GM18517 (cell line): Measurements from ENCODE around the gene RAPH1.

Source experiments
- ATAC-seq: cut with Tn5 transposase; IDR thresholded peaks from one replicate; pipeline ENCODE4 v1.9.1; 2021; ENCODE audit warnings: mild to moderate bottlenecking, moderate library complexity; ENCODE audit not compliant: unreplicated experiment

Gene RAPH1

DNA sequence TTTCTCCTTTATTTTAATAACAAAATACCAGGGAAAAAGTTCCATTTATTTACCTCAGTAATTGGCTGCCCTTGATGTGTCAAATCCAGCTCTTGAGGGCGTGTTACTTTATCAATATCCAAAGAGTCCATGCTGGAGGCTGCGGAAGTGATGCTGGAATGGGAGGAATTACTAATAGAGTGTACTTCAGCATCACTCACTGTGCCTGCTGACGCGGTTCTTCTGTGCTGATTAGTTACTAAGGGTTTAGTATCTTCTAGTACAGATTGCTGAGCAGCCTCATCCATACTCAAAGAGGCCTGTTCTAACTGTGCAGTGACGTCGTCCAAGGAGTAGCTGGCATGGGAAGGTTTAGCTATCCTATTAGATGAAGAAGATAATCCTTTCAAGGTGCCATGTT is 45.6 kb downstream of the RAPH1 start:
- no peak for ATAC-seq

DNA sequence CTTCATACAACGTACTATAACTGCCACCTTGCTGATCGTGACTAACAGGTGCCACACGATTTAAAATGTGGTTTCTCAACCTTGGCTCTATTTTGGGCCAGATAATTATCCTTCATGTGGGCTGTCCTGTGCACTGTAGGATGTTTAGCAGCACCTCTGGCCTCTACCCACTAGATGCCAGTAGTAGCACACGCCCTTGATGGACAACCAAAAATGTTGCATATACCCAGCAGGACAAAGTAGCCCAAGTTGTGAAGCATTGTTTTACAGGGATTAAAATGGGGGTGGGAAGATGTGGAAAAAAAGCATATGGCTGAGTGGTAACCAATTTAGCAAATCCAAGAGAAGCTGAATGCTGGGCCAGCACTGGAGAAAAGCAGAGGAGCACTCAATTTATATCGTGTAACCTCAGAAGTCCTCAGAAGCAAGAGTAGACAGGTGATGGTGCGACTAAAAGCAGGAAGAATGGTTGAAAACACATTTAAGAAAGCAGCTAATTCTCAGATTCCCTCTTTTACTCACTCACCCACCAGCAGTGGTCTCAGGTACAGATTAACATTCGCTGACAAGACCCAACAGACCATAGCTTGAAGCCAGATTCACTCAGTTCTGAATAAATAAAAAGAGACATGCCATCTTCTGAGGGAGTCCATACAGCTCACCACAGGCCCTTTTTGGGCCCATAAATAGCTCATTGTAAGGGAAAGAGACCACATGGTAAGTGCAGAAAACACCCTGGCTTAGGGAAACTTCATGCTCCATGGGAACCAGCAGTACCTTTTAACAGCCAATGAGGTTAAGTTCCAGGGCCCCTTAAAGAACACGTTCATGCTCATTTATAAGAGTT is 50.6 kb downstream of the RAPH1 start:
- peak; percentile 77 for ATAC-seq

DNA sequence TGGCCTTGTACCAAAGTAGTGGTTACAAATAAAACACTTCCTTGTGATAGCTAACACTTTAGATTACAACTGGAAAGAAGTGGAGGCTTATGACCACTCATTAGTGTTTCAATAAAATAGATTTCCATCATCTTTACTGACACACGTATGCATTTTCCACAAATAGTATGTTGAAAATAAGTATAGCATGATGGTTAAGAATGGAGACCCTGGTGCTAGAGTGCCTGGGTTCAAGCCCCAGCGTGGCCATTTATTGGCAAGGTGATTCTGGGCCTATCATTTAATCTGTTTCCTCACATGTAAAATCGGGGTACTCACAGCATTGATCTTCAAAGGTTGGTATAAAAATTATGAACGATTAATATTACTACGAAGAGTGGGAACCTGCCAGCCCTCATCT is 54.5 kb downstream of the RAPH1 start:
- ATAC-seq, result no peak

DNA sequence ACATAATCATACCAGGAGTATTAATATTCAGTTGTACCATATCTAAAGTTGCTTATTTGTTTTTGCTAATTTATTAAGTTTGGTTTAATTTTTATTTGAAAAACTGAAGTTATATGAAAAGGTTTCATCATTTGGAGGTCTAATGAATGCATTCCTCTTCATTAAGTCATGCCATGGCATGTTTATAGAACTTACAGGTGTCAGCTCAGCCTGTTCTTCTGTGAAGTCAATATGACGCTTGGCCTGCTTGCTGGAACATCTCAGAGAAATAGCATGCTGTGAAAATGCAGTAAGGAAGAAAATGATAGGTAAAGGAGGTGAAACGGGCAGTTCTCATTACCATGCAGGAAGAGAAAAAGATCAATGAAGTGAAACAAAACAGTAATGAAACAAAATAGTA is 58.2 kb downstream of the RAPH1 start:
- ATAC-seq, result no peak

DNA sequence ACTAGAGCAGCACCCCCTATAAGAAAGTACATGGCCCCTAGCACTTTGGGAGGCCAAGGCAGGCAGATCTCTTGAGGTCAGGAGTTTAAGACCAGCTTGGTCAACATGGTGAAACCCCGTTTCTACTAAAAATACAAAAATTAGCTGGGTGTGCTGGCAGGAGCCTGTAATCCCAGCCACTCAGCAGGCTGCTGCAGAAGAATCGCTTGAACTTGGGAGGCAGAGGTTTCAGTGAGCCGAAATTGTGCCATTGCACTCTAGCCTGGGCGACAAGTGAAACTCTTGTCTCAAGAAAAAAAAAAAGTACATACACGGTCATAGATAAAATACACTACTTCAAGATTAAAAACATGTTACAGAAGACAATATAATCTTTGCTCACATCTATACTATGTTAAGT is 63.8 kb downstream of the RAPH1 start:
- ATAC-seq, result no peak

DNA sequence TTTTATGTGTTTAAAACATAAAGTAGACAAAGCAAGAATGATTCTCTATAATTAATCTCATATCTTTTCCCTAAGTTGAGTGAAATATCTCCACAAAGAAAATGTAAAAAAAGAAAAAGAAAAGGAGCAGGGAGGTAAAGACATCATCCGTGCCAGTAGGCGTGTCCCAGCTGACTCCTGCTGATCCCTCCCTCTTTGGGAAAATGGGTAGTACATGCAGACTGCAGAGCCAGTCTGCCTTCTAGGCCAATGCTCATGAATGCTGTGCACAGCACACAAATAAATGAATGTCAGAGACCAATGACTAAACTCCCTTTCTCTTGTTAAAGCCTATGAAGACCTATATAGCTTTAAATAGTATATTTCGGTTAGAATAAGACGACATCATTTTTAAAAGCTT is 64.7 kb downstream of the RAPH1 start:
- ATAC-seq, result no peak

DNA sequence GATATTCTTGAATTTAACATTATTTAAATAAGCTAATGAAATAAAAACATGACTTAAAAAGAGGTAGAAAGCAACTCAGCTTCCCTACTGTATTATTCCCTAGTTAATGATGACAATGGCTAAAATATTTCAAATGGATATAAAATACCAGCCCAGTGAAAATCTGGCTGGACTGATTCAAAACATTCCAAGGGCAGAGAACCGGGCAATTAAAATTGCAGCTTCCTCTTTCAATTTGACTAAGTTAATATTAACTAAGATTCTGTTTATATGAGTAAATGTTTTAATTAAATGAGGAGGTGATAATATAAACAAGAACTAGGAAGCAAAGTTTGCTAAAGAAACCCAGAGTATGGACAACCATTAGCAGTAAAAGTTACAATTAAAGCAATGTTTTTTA is 65.6 kb downstream of the RAPH1 start:
- no peak for ATAC-seq

DNA sequence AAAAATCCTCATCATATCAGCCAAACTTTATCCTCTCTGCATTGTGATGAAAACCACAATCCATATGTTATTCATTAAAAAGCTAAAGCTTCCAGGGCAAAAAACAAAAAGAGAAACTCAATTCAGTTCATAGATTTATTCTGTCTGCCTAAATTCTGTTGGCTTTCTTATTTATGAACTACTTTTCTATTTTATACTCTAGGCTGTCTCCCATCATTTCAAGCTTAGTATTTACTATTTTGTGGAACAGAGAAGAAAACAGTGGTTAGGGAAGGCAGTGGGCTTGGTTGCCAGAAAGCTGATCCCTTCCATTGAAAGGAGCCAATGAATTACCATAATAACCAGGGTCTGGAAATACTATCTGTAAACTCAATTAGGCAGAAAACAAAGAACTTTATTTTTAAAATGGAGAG is 71.8 kb downstream of the RAPH1 start:
- no peak for ATAC-seq

DNA sequence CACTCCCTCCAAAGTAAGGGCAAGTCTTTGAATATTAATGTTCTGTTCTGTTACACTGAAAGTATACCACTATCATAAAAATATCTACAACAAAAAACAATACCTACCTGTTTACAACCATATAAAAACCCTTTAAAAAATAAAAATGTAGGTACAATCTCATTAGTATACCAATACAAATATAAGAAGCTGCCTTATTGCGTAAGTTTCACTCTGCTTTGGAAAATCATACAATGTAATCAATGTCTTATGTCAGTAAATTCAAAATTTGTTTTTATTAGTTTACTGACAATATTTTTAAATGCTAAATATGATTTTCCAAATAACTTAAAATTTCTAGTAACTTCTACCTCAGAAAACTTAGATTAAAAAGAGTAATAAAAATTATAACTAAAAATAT is 72.8 kb downstream of the RAPH1 start:
- no peak for ATAC-seq

DNA sequence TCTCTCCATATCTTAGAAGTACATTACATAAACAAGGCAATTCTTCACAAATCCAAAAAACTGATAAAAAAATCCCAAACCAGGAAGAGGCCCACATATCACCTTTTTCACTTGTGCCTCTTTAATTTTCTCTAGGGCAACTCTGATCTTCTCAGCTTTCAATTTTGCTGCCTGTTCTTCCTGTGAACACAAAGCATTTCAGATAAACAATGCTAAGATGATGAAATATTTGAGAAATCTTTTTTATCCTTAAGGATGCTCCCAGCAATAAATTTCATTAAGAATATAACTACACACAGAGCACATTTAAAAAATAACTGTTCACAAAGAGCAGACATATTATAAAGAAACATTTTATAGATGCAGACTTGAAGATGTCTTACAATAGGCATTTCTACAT is 73.4 kb downstream of the RAPH1 start:
- ATAC-seq, result no peak

DNA sequence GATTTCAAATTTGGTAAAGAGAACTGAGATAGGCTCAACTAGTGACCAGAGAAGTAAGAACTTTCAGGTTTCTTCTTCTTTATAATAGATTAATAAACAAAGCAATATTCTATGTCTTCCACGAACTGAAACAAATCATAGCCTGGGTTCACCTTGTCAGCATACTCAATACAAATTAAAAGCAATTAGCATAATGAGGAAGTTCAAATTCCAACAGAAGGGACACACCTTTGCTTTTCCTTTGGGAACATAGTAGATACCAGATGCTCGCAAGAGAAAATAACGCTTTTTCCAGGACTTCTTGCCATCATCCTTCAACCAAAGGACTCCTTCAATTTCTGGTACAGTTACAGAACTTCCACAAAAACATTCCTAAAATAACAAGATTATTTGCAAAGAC is 79.9 kb downstream of the RAPH1 start:
- ATAC-seq, result no peak

DNA sequence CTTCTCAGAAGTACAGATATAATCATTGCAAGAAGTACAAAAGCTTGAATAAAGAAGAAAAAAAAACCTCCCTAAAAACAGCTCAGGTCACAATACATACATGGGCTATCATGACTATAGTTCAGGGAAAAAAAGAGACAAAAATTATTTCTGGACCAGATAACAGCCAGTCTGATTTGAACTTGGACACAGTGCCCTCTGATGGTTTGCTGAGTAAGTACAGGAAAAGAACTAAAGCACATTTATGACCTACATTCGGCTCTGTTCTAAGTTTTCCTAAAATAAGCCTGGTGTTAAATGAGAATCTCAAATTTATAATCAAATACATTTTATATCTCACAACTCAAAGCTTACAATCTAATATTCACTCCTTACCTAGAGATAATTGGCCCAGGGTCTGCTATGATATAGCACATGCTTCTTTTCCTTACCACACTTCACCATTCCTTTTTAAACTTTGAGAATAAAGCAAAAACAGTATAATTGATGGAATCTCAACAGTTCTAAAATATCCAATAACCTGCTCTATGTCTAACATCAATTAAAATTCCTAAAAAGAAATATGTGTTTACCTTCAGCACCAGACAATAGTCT is 81.1 kb downstream of the RAPH1 start:
- peak; percentile 69 for ATAC-seq

DNA sequence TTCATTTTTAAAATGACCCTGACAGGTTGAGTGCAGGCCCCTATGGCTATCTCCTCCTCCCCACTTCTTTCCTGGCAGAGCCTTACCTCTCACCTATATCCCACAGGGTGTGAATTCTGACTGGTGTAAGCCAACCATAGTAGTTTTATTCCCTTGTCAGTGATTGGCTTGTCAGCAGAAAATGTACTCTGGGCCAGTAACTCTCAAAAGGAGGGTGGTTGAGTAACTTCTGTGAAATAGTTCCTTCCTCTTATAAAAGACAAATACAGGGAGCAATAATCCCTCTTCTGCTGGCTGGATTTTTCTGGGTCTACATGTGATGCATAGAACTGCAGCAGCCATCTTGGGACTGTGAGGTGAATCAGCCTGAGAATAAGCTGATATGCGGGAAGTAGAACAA is 83.4 kb downstream of the RAPH1 start:
- ATAC-seq, result no peak

DNA sequence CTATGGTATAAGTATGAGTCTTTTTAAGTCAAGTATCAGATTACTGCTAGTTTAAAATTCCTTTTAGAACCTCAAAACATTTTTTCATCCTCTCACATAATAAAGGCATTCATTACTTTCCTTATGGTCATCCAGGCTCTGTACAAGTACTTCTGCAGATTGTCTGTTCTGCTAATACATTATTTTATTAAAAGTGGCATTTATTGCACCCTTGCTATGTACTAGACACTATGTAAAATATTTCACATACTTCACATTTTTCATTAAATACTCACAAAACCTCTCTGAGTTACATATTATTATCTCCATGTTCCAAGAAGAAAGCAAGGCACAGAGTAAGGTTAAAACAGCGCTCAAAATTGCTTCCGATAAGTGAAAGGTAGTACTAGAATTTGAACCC is 84.1 kb downstream of the RAPH1 start:
- ATAC-seq, result no peak

DNA sequence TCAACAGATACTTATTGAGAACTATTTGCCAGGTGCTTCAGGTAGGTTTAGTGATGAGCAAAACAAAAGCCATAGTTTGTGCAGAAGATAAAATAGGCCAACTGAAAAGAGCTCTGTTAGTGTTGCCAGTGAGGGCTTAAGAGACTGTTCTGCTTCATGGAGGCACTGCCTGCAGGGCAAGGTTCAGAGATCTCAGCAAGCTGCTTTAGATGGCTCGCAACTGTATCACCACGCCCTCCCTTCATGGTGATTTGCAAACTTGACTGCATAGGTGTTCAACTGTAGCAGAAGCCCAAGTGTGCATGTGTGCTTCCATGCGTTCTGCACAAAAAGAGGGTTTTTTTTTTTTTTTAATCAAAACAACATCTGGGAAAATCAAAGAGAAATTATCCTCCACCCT is 84.5 kb downstream of the RAPH1 start:
- no peak for ATAC-seq

DNA sequence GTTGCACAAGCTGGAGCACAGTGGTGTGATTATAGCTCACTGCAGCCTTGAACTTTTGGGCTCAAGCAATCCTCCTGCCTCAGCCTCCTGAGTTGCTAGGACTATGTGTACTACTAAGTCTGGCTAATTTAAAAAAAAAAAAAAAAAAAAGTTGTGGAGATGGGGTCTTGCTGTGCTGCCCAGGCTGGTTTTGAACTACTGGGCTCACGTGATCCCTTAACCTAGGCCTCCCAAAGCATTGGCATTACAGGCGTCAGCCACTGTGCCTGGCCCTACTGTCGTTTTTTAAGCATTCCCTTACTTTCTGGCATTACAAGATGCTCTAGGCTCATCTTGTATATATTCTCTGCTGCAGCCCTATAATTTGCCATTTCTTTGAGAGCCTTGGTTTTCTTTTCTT is 88.3 kb downstream of the RAPH1 start:
- ATAC-seq, result no peak

DNA sequence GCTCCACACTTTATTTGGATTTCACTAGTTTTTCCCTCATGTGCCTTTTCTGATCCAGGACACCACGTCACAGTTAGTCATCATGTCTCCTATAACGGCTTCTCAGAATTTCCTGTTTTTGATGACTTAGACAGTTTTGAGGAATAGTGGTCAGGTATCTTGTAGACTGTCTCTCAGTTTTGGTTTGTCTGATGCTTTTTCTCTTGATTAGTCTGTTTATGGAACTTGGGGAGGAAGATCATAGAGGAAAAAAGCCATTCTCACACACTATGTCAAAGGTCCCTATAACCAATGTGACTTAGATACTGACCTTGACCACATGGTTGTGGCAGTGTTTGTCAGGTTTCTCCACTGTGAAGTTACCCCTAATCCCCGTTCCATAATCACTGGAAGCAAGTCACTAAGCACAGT is 89.0 kb downstream of the RAPH1 start:
- ATAC-seq, result no peak

DNA sequence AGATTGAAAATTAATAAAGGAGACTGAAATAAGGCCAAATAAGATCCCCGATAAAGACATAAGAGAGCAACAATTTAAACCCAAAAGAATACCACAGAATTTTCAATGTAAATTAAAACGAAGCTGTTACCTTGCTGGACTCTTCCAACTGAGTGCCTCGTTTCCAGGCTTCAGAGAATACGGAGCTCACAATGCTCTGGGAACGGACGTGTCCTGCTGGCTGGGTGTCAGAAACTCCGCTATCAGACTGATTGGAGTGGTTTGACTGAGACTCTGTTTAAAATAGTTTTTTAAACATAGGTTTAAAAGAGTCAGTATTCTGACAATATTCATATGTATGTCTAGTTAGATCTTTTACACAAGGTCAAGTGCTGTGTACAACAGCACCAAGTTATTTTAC is 90.4 kb downstream of the RAPH1 start:
- ATAC-seq, result no peak

DNA sequence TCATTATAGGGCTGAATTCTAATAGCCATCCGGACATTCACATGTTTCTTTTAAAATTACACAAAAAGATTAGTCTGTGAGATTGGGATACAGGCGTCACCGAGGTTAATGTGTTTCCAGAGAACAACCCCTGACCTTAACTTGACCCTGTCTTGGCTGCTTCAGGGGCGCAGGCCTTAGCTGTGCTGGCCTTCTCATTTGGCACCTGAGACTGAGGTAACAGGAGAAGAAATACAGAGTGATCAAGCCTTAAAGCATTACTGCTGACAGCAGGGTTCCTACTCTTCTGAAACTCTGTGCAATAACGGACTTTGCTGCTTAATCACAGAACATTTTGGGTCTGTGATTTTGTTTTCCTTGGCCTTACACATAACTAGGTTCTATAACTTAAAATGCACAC is 92.6 kb downstream of the RAPH1 start:
- ATAC-seq, result no peak

DNA sequence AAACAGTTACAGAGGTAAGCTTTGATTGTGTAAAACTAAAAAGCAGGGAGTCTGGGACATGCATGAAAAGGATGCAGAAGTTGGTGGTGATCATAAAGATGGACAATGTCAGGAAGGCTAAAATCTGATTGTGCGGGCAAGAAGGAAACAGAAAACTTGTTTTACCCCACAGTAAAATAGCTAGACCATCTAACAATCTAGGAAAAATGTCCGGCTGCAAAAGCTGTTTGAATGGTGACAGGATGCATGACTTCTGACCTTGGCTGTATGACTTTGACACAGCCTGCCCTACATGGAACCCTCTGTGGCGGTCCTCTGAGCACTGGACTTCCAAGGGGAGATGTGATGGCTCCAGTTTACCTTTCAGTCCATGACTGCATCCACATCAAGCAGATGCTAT is 93.6 kb downstream of the RAPH1 start:
- ATAC-seq, result no peak

DNA sequence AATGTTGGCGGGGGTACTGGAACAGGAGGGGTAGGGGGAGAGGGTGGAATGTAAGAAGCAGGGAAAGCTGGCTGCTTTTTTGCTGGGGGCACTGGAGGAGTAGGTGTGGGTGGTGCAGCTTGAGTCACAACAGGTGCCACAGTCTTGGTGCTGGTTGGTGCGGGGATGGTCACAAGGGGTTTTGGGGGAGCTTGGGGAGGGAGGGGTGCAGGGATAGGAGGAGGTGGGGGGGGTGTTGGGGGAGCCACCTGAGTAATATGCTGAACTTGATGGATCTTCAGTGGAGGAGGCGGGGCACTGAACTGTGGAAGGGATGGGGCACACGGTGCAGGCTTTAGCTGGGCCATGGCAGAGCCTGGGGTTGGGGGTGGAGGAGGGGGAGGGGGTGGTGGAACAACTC is 94.4 kb downstream of the RAPH1 start:
- ATAC-seq, result no peak

DNA sequence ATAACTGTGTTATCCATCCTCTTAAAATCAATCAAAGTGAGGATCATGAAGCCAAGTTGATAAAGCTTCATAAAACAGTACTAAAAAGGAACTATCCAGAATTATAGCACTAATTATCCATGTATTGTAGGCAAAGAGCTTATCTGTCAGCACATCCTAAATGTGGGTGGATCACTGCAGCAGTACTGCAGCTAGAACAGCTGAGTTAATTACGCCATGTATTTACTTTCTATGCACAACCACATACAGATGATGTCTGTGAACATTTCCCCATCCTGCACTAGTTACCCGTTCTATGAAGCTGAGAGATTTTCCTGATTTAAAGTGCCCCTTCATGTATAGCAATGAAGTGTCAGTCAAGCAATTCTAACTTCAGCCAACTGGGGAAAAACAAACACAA is 96.6 kb downstream of the RAPH1 start:
- ATAC-seq, result no peak

DNA sequence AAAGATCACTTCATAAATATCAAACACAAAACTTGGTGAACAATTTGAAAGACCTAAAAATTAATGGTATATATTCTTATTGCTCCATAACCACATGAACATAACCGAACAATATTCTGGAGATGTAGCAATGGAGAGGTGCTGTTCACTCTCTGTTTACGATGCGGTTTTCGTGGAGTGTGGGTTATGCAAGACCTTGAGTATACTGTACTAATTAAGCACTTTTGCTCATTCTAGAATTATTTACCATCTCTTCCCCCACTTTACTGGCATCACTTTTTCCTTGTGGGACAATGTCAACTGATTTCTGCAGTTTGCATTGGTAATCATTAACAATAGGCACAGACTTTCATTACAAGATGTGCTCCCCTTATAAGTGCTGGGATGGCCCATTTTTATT is 97.6 kb downstream of the RAPH1 start:
- ATAC-seq, result no peak
